Hepatocyte (in vitro differentiated cells): ENCODE results near the gene CXCL8. TPM values are rescaled to one million over a fixed set of nuclear protein-coding genes. Genes with fewer than 3 reads are reported as not detected.
"Not testable (repeated sequence)": the region's sequence is repeated elsewhere in the genome, so short reads cannot be mapped to it uniquely, and the experiment has no call there.

Experiments
- DNase-seq: peaks from one replicate; pipeline ENCODE4 v3.0.0-alpha.2; 2016; ENCODE audit warnings: low spot score
- H2AFZ ChIP-seq: fragments of 200-600 bp; sonication (generic); 2 replicates; pipeline ENCODE4 v1.6.0; 2016; ENCODE audit warnings: antibody characterized with exemption, mild to moderate bottlenecking
- H3K27ac ChIP-seq: fragments of 200-600 bp; sonication (generic); 2 replicates; pipeline ENCODE4 v1.5.1; 2016; ENCODE audit warnings: mild to moderate bottlenecking
- H3K27me3 ChIP-seq: fragments of 200-600 bp; sonication (generic); 2 replicates; pipeline ENCODE4 v1.6.1; 2016
- H3K36me3 ChIP-seq: fragments of 200-600 bp; sonication (generic); replicated peaks from 2 replicates; pipeline ENCODE4 v1.5.1; 2016; ENCODE audit warnings: low read depth; ENCODE audit not compliant: insufficient read depth
- H3K4me1 ChIP-seq: fragments of 200-600 bp; sonication (generic); 2 replicates; pipeline ENCODE4 v1.5.1; 2016; ENCODE audit warnings: mild to moderate bottlenecking, moderate library complexity; ENCODE audit not compliant: insufficient read depth
- H3K4me2 ChIP-seq: fragments of 200-600 bp; sonication (generic); 2 replicates; pipeline ENCODE4 v1.6.0; 2016
- H3K4me3 ChIP-seq: fragments of 200-600 bp; sonication (generic); 2 replicates; pipeline ENCODE4 v1.5.1; 2016; ENCODE audit warnings: mild to moderate bottlenecking
- H3K79me2 ChIP-seq: fragments of 200-600 bp; sonication (generic); 2 replicates; pipeline ENCODE4 v1.6.0; 2017; ENCODE audit warnings: mild to moderate bottlenecking
- H3K9me2 ChIP-seq: fragments of 200-600 bp; sonication (generic); replicated peaks from 2 replicates; pipeline ENCODE4 v1.6.0; 2017; ENCODE audit warnings: mild to moderate bottlenecking; ENCODE audit not compliant: insufficient read depth
- H3K9me3 ChIP-seq: fragments of 200-600 bp; sonication (generic); 2 replicates; pipeline ENCODE4 v1.5.1; 2016; ENCODE audit warnings: low read depth, mild to moderate bottlenecking
- H4K20me1 ChIP-seq: fragments of 200-600 bp; sonication (generic); 2 replicates; pipeline ENCODE4 v1.6.0; 2016; ENCODE audit warnings: mild to moderate bottlenecking; ENCODE audit not compliant: insufficient read depth, poor library complexity, severe bottlenecking
- EZH2 ChIP-seq: fragments of 200-600 bp; sonication (generic); IDR thresholded peaks from 2 replicates; pipeline ENCODE4 v1.6.1; 2016; ENCODE audit warnings: antibody characterized with exemption, mild to moderate bottlenecking, borderline replicate concordance
- EZH2phosphoT487 ChIP-seq: fragments of 200-600 bp; sonication (generic); IDR thresholded peaks from one replicate; pipeline ENCODE4 v1.6.1; 2018; ENCODE audit warnings: antibody characterized with exemption, mild to moderate bottlenecking, low read depth, moderate library complexity; ENCODE audit not compliant: unreplicated experiment, severe bottlenecking
- WGBS: methylation state at CpG from one replicate; pipeline ENCODE4 v1.1.6; 2016; ENCODE audit warnings: low lambda C conversion rate; ENCODE audit errors: missing lambda C conversion rate; 5-methylcytosine and 5-hydroxymethylcytosine counted together
- polyA plus RNA-seq: library from polyadenylated mRNA; unstranded; fragments of >200 nt; fragmentation: Nextera tagmentation; extraction: Ambion mirVana; gene quantifications from 2 replicates; pipeline ENCODE4 v1.2.1, GENCODE V29; 2016
- total RNA-seq: library from RNA; depleted of rRNA; stranded (reverse); fragments of >200 nt; gene quantifications from 2 replicates; pipeline ENCODE4 v1.2.3, GENCODE V29; 2014
- TF ChIP-seq, protein P1 (sequence below): fragments of 200-600 bp; sonication (generic); IDR thresholded peaks from 2 replicates; pipeline ENCODE4 v1.5.1; 2016; ENCODE audit warnings: antibody characterized with exemption, mild to moderate bottlenecking; ENCODE audit not compliant: poor library complexity

Gene CXCL8
- total and polyA plus RNA-seq, 2 experiments from 2014 or later = 21.6 to 43.9 TPM

DNA sequence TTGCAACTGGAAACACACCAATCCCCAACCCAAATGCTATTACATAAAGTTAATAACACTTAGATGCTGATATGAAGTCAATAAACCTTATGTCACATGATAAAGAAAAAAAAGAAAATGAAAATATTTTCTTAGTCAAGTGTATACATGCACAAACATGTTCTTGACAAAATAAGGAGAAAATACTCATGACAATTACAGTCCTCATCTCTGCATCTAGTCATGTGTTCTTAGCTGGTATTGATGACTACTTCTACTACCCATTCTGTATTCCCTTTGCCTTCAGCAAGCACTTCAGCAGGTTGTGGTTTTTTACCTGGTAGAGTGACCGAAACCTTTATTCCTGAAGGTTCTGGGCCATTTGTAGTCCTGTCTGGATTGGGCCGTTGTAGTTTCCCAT lies 24.9 kb downstream of the CXCL8 start:
- Histone ChIP-seq H3K79me2 (no peaks in the 10 kb centered on the region), H3K4me3 (no peak overlapping the region), H3K27me3 (no peaks in the 10 kb centered on the region), H3K27ac (no peak overlapping the region), H3K9me3 (no peaks in the 10 kb centered on the region), H3K36me3 (no peaks in the 10 kb centered on the region), H3K4me1 (no peaks in the 10 kb centered on the region), H4K20me1 (no peaks in the 10 kb centered on the region), H3K9me2 (no peaks in the 10 kb centered on the region), H2AFZ (no peak overlapping the region), H3K4me2 (no peak overlapping the region)
- DNase-seq = no peak
- 92% methylated on average over 2 of the region's 2 CpGs for WGBS
- TF ChIP-seq, protein P1, sequence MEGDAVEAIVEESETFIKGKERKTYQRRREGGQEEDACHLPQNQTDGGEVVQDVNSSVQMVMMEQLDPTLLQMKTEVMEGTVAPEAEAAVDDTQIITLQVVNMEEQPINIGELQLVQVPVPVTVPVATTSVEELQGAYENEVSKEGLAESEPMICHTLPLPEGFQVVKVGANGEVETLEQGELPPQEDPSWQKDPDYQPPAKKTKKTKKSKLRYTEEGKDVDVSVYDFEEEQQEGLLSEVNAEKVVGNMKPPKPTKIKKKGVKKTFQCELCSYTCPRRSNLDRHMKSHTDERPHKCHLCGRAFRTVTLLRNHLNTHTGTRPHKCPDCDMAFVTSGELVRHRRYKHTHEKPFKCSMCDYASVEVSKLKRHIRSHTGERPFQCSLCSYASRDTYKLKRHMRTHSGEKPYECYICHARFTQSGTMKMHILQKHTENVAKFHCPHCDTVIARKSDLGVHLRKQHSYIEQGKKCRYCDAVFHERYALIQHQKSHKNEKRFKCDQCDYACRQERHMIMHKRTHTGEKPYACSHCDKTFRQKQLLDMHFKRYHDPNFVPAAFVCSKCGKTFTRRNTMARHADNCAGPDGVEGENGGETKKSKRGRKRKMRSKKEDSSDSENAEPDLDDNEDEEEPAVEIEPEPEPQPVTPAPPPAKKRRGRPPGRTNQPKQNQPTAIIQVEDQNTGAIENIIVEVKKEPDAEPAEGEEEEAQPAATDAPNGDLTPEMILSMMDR = no peak
- no peak for TF ChIP-seq EZH2phosphoT487

DNA sequence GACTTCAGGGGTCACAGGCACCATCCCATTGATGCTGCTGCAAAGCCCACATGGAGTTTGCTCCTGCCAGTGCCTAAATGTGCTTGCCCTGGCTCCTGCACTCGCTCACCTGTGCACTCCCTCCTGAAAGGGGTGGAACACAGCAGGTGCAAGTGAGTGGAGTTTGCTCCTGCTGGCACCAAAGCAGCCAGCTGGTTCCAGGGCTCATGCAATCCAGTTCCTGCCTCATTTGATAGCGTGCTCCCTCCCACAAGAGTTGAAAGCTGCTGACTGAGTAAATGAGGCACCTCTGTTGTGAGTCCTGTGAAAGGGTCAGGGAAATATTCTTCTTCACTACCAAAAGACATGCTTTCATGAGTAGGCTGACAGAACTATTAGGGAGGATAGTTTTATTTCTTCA lies 30.5 kb downstream of the CXCL8 start:
- Histone ChIP-seq H3K36me3 (no peaks in the 10 kb centered on the region), H3K9me3 (no peaks in the 10 kb centered on the region), H3K79me2 (no peaks in the 10 kb centered on the region), H3K9me2 (no peaks in the 10 kb centered on the region), H4K20me1 (no peaks in the 10 kb centered on the region), H3K4me3 (no peak overlapping the region), H3K4me1 (no peaks in the 10 kb centered on the region), H3K27ac (no peak overlapping the region), H2AFZ (no peak overlapping the region), H3K27me3 (no peaks in the 10 kb centered on the region), H3K4me2 (no peak overlapping the region)
- TF ChIP-seq EZH2 = no peak
- TF ChIP-seq EZH2phosphoT487 = no peak
- TF ChIP-seq, protein P1 = no peak
- DNase-seq = no peak
- 84% methylated on average over 2 of the region's 2 CpGs for WGBS

DNA sequence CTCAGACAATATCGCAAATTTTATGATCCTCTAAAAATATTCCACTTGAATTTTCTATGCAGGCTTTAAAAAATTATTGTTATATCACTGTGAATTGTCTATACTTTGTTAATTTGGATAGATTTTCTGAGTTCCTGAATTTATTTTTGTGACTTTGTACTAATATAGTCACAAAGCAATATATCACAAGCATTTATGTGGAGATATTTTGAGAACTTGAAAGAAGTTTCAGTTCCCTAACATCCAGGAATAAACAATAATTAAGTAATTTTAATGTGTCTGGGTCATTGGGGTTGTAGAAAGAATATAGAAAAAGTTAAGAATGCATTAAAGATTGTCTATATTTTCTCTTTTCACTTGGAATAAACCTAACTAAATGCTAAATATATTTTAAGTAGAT lies 32.0 kb downstream of the CXCL8 start:
- H3K4me1 ChIP-seq = no peaks in the 10 kb centered on the region
- H3K36me3 ChIP-seq = no peaks in the 10 kb centered on the region
- H4K20me1 ChIP-seq = no peaks in the 10 kb centered on the region
- no peaks in the 10 kb centered on the region for H3K9me3 ChIP-seq
- H3K27me3 ChIP-seq = no peaks in the 10 kb centered on the region
- DNase-seq = no peak
- H3K27ac ChIP-seq = no peak overlapping the region
- 100% methylated on average over 1 of the region's 1 CpG for WGBS
- no peak overlapping the region for H3K4me3 ChIP-seq
- no peaks in the 10 kb centered on the region for H3K79me2 ChIP-seq
- no peaks in the 10 kb centered on the region for H3K9me2 ChIP-seq
- TF ChIP-seq EZH2 = no peak
- TF ChIP-seq, protein P1 = no peak
- no peak overlapping the region for H3K4me2 ChIP-seq
- H2AFZ ChIP-seq = no peak overlapping the region

- H3K9me2 ChIP-seq, H3K4me2 ChIP-seq, DNase-seq, H3K4me3 ChIP-seq, H3K27me3 ChIP-seq, H4K20me1 ChIP-seq, H3K79me2 ChIP-seq, H3K9me3 ChIP-seq, H2AFZ ChIP-seq, H3K36me3 ChIP-seq, H3K4me1 ChIP-seq, H3K27ac ChIP-seq: not testable (repeated sequence)
- 96% methylated on average over 4 of the region's 4 CpGs for WGBS
Measured at GRCh38 chr4:73774406-73774805, 34.0 kb downstream of the CXCL8 start.
